Stomach smooth muscle (tissue), 2 donors: Measurements from ENCODE around the gene ZNF366.

Experiments used
- H3K27ac ChIP-seq: one replicate; pipeline ENCODE4 v1.7.0; 2013; ENCODE audit warnings: mild to moderate bottlenecking, low read length, inconsistent platforms
- H3K27me3 ChIP-seq, 2 donors: one replicate each; pipeline ENCODE4 v1.7.0; 2013; ENCODE audit warnings: low read length in 2 of 2; ENCODE audit not compliant: insufficient read depth in 2 of 2, control insufficient read depth in 1 of 2
- H3K36me3 ChIP-seq, 2 donors: one replicate each; pipeline ENCODE4 v1.7.0; 2013; ENCODE audit warnings: low read length in 2 of 2; ENCODE audit not compliant: control insufficient read depth in 2 of 2, insufficient read depth in 2 of 2
- H3K4me1 ChIP-seq: one replicate; pipeline ENCODE4 v1.7.0; 2013; ENCODE audit warnings: low read length; ENCODE audit not compliant: control insufficient read depth, insufficient read depth
- H3K4me3 ChIP-seq, 2 donors: one replicate each; pipeline ENCODE4 v1.7.0; 2013; ENCODE audit warnings: low read length in 2 of 2
- H3K9ac ChIP-seq, 2 donors: one replicate each; pipeline ENCODE4 v1.7.0; 2013; ENCODE audit warnings: low read length in 2 of 2, mild to moderate bottlenecking in 1 of 2
- H3K9me3 ChIP-seq, 2 donors: one replicate each; pipeline ENCODE4 v1.7.0; 2013; ENCODE audit warnings: low read length in 2 of 2; ENCODE audit not compliant: control insufficient read depth in 2 of 2
- donor health status: healthy.
- donor health status: Pancreatic carcinoma.

The ZNF366 gene

DNA sequence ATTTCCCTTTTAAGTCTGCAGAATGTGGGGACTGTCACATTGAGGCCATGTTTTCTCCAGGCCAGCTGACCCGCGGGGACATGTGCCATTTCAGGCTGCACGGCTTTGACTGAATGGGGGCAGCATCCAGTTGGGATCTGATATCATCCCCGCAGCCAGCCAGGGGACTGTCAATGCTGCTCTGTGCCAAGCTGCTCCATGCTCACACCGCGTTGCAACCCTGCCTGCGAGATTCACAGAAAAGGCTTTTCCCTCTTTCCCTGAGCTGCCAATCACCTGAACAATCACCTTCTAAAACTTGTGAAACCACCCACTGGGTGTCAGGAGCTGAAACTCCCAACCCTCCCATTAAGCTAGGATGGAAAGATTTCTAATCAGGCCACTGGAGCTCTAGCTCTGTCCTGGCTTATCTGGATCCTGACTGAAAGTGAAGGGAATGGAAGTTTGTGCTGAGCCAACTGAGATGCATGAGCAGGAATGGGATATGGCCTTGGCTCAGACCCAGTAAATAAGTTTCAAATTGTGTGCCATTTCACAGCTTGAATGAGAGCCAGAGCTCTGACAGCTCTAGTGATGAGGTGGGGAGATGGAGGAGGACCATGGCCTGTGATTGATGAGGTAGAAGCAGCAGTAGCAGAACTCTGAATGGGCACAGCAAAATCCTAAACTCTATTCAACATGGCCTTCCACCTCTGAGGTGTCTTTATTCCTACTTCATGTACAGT lies 34.5 kb upstream of the ZNF366 start:
- Histone ChIP-seq H3K9me3 (no peaks in the 10 kb centered on the region), H3K9ac (no peak overlapping the region), H3K27ac (no peak overlapping the region), H3K4me3 (no peak overlapping the region), H3K27me3 (no peaks in the 10 kb centered on the region), H3K36me3 (no peaks in the 10 kb centered on the region), H3K4me1 (no peaks in the 10 kb centered on the region)

DNA sequence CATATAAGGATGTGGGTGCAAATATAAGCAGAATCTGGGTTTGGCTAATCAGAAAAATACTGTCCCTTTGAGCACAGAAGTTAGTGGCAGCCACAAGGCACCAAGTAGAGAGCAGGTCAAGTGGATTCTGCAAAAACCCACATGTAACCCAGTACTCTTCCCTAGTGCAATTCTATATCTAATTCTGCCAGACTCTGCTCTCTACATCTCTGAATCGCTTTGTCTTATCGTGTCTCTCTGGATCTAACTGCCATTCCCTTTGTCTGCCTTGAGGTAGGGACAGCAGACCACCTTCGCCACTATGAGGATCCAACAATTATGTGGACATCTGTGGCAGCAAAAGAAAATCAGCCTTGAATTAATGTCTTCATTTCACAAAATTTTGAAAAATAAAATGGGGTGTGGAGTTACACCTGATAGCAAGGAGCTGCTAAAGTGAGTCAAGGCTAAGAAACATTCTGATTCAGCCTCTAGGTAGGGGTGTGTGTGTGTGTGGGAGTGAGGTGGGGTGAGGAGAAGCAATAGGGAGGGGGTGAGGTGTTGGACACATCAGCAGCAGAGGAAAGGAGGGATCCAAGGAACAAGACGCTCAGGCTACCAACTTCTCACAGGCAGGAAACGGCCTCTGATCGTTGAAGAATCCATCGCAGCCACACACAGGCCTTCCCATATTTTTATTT lies 33.7 kb upstream of the ZNF366 start:
- no peak overlapping the region for H3K27ac ChIP-seq
- H3K4me1 ChIP-seq, result no peaks in the 10 kb centered on the region
- no peaks in the 10 kb centered on the region for H3K36me3 ChIP-seq
- no peak overlapping the region for H3K4me3 ChIP-seq
- H3K9me3 ChIP-seq, result no peaks in the 10 kb centered on the region
- no peak overlapping the region for H3K9ac ChIP-seq
- H3K27me3 ChIP-seq, result no peaks in the 10 kb centered on the region

DNA sequence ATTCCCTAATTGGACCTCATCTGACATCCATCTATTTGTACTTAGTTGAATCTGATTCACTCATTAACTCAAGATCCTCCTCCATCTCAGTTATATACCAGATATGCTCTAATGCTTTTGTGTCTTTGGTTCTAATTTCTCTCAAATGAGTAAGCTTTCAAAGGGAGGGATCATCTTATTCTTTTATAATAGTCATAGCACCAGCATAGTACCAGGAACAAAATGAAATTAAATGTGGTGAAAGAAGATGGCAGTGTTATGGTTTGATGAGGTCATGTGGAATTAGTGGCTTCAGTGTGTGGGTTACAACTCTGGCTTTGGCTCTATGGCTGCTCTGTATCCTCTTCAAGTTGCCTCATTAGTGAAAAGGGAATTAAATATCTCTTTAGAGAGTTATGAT lies 32.5 kb upstream of the ZNF366 start:
- no peak overlapping the region for H3K27ac ChIP-seq
- H3K9me3 ChIP-seq, result no peaks in the 10 kb centered on the region
- no peak overlapping the region for H3K9ac ChIP-seq
- H3K4me3 ChIP-seq, result no peak overlapping the region
- no peaks in the 10 kb centered on the region for H3K36me3 ChIP-seq
- no peaks in the 10 kb centered on the region for H3K27me3 ChIP-seq
- H3K4me1 ChIP-seq, result no peaks in the 10 kb centered on the region

DNA sequence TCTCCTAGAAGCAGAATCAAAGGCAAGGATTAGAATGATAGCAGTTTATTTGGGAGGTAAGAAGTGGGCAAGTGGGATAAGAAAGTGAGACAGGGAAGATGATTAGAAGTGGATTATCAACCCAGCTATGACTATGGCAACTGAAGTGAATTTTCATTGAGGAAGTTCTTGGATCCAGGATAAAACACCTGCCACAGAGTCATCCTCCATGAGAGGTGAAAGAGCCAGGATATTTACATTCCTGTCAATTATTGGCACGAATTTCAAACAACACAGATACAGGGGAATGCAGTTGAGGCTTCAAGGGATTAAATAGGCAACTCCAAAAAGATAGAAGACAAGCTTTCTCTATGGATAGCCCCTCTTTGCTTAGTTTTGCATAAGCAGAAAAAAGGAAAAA lies 31.8 kb upstream of the ZNF366 start:
- Histone ChIP-seq H3K36me3 (no peaks in the 10 kb centered on the region), H3K9me3 (no peaks in the 10 kb centered on the region), H3K27ac (no peak overlapping the region), H3K4me1 (no peaks in the 10 kb centered on the region), H3K9ac (no peak overlapping the region), H3K27me3 (no peaks in the 10 kb centered on the region), H3K4me3 (no peak overlapping the region)

DNA sequence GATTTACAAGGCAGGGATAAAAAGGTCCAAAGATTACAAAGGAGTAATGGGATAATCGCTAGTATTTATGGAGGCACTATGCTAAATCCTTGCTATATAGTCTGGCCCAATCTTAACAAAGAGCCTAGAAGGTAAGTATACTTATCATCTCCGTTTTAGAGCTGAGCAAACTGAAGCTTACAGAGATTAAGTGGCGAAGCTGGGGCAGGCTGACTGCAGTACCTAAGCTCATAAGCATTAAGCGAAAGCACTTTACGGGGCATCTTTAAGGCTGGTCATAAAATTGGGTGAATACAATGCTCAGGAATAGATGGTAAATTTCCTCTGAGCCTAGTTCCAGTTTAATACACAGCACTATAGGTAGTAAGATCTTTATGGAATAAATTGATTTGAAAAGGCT lies 30.0 kb upstream of the ZNF366 start:
- Histone ChIP-seq H3K36me3 (no peaks in the 10 kb centered on the region), H3K27me3 (no peaks in the 10 kb centered on the region), H3K9ac (no peak overlapping the region), H3K4me3 (no peak overlapping the region), H3K9me3 (no peaks in the 10 kb centered on the region), H3K27ac (no peak overlapping the region), H3K4me1 (no peaks in the 10 kb centered on the region)

DNA sequence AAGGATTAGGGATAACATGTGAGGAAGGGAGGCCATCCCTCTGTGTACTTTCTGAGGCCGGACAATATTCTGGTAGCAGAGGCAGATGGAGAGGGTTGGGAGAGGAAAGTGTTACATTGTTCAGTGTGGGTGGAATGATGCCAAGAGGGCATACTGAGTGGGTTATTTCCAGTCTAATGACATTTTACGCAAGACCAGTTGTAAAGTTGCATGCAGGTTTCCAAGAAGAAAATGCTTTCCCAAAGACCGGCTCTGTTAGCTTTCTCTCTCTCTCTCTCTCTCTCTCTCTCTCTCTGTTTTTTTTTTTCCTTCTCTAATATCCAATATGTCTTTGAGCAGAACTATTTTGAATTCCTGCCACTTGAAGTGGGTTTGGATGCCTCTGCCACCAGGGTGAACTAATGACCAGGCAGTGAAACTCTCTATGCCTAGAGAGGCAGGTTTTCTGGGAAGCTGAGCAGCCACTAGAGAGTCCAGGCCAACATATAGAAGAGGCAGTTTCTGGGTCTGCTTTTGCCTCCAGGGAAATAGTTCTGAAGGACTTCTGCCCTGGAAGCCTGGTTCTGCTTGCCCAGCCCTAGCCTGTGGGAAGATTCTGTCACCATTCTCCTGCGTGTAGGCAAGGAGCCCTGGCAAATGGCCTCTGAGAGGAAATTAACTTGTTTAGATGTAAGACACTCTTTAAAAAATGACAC lies 24.4 kb upstream of the ZNF366 start:
- no peak overlapping the region for H3K9ac ChIP-seq
- H3K4me3 ChIP-seq, result no peak overlapping the region
- H3K27me3 ChIP-seq, result no peaks in the 10 kb centered on the region
- H3K4me1 ChIP-seq, result no peaks in the 10 kb centered on the region
- H3K36me3 ChIP-seq, result no peaks in the 10 kb centered on the region
- H3K9me3 ChIP-seq, result no peaks in the 10 kb centered on the region
- no peak overlapping the region for H3K27ac ChIP-seq

DNA sequence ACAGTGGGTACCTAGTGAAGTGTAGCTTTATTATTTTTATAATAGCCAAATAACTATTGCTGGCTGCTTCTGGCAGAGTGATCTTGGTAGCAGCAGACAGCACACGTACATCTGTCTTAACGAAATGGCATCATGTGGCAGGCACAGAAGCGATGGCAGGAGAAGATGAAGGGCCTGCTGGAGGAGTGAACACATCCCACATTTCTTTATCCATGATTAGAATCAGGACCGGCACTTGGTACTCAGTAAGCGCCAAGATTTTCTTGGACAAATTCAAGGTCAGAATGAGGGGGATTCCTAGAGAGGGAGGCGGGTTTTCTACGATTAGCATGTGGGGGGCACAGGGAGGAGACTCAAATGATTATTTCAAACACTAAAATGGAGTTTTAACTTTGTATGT lies 23.0 kb upstream of the ZNF366 start:
- Histone ChIP-seq H3K4me3 (no peak overlapping the region), H3K4me1 (no peaks in the 10 kb centered on the region), H3K27ac (no peak overlapping the region), H3K9me3 (no peaks in the 10 kb centered on the region), H3K36me3 (no peaks in the 10 kb centered on the region), H3K27me3 (no peaks in the 10 kb centered on the region), H3K9ac (no peak overlapping the region)

DNA sequence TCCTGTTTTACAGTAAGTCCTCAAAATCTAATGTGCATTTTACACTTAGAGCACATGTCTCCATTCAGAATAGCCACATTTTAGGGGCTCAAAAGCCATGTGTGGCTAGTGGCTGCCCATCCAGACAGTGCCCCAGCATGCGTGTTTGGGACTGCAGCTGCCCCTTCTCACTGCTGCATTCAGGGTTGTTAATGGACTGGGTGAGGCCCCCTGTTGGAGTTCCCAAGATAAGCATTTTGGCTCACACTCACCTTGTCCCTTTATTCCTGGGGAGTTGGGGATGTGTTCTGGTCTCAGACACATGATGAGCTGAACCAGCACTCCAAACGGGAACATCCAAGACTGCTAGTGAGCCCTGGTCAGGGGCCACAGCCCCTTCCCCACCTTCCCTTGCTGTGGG lies 22.2 kb upstream of the ZNF366 start:
- no peak overlapping the region for H3K9ac ChIP-seq
- no peaks in the 10 kb centered on the region for H3K4me1 ChIP-seq
- H3K9me3 ChIP-seq, result no peaks in the 10 kb centered on the region
- H3K27me3 ChIP-seq, result no peaks in the 10 kb centered on the region
- no peak overlapping the region for H3K27ac ChIP-seq
- no peaks in the 10 kb centered on the region for H3K36me3 ChIP-seq
- H3K4me3 ChIP-seq, result no peak overlapping the region

DNA sequence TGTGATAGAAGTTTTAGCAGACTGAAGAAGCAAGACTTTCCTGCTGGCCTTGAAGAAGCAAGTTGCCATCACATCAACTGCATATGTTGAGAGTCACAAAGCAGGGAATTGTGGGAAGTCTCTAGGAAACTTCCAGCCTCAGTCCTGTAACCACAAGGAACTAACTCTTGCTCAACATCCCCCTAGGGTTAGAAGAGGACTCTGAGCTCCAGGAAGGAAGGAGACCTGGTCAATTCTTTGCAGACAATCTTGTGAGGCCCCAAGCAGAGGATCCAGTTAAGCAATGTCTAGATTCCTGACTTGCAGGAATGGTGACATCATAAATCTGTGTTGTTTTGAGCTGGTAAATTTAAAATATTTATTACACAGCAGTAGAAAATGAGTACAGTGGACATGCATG lies 18.6 kb upstream of the ZNF366 start:
- no peak overlapping the region for H3K4me3 ChIP-seq
- H3K9ac ChIP-seq, result no peak overlapping the region
- peaks cover 0 to 3% of the 10 kb centered on the region in 2 donors for H3K9me3 ChIP-seq
- H3K4me1 ChIP-seq, result no peaks in the 10 kb centered on the region
- H3K27ac ChIP-seq, result no peak overlapping the region
- no peaks in the 10 kb centered on the region for H3K36me3 ChIP-seq
- no peaks in the 10 kb centered on the region for H3K27me3 ChIP-seq

DNA sequence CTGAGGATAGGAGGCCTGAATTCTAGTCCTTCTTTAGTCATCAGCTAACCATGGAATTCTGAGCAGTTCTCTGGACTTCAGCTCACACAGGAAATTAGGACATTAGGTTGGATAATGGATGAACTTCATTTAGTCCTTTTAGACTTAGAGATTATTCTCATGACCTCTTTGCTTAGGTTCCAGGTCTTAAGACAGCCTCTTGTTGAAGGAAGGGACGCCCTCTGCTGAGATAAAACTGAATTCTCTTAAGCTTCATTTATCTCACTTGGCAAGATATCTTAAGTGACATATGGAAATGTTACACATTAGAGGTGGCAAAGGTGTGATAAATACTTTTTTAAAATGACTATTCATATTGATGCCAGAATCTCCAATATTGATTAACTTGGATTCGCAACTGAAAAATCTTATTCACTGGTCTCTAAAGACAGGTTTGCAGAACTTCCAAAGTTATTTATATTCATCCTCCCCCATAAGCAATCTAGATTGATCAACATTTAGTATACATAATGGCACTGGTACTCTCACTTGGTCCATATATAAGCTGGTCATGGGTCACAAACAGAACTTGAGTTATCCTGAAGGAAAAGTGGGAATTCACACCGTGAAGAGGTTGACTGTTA lies 16.9 kb upstream of the ZNF366 start:
- Histone ChIP-seq H3K27me3 (no peaks in the 10 kb centered on the region), H3K4me1 (no peaks in the 10 kb centered on the region), H3K9me3 (peaks cover 0 to 5% of the 10 kb centered on the region in 2 donors), H3K36me3 (no peaks in the 10 kb centered on the region), H3K4me3 (no peak overlapping the region), H3K9ac (no peak overlapping the region), H3K27ac (no peak overlapping the region)
